Gastrocnemius medialis (tissue), 4 donors: ENCODE data around the gene ZBTB20. TPM values are rescaled to one million over a fixed set of nuclear protein-coding genes. Genes with fewer than 3 reads are reported as not detected.

Experiments
- ATAC-seq, 2 donors: fragments of 150-250 bp; one replicate each; pipeline ENCODE4 v1.9.1; 2016
- DNase-seq, 2 donors: peaks; one replicate each; pipeline ENCODE4 v3.0.0-alpha.2; 2019
- H3K27ac ChIP-seq, 4 donors: fragments of 200-600 bp; sonication (generic); 1 replicate in 1 of 4; 2 replicates in 3 of 4; pipeline ENCODE4 v1.5.1; 2016 to 2018; ENCODE audit warnings: mild to moderate bottlenecking in 2 of 4, moderate library complexity in 1 of 4
- H3K27me3 ChIP-seq, 3 donors: fragments of 200-600 bp; sonication (generic) in 2 of 3; 1 replicate in 1 of 3; 2 replicates in 2 of 3; pipeline versions ENCODE4 v1.5.1 to v1.6.0; 2016 to 2019; ENCODE audit warnings: mild to moderate bottlenecking in 1 of 3, moderate library complexity in 1 of 3
- H3K36me3 ChIP-seq, 2 donors: fragments of 200-600 bp; sonication (generic) in 1 of 2; one replicate each; pipeline ENCODE4 v1.5.1; 2017 to 2018
- H3K4me1 ChIP-seq, 2 donors: fragments of 200-600 bp; sonication (generic) in 1 of 2; one replicate each; pipeline ENCODE4 v1.5.1; 2016 to 2017; ENCODE audit warnings: mild to moderate bottlenecking in 2 of 2
- H3K4me3 ChIP-seq, 4 donors: fragments of 200-600 bp; sonication (generic) in 3 of 4; 1 replicate in 1 of 4; 2 replicates in 3 of 4; pipeline ENCODE4 v1.5.1; 2016 to 2019; ENCODE audit warnings: mild to moderate bottlenecking in 2 of 4
- H3K9me3 ChIP-seq, 3 donors: fragments of 200-600 bp; sonication (generic) in 2 of 3; 1 replicate in 1 of 3; 2 replicates in 2 of 3; pipeline ENCODE4 v1.5.1; 2016 to 2019
- POLR2A ChIP-seq, 2 donors: fragments of 450-650 bp; IDR thresholded peaks; one replicate each; pipeline ENCODE4 v1.6.1; 2017; ENCODE audit warnings: antibody characterized with exemption in 2 of 2, mild to moderate bottlenecking in 2 of 2, moderate library complexity in 2 of 2
- in situ Hi-C, 4 donors: fragments of 200-750 bp; cut with MboI; loops; one replicate each; pipeline versions ENCODE4 v1.15.0 to v1.8.0; 2017; ENCODE audit warnings: low sequenced_read_pairs in 4 of 4
- intact Hi-C: fragments of 100-400 bp; cut with DNase I; formaldehyde crosslinking; loops from one replicate; pipeline ENCODE4 v1.15.1; 2023; ENCODE audit warnings: low total_unique reads
- total RNA-seq, 4 donors: library from RNA; depleted of rRNA; stranded (reverse); fragments of >200 nt; gene quantifications; one replicate each; pipeline versions ENCODE4 v1.1.0 to v1.2.3, GENCODE V29; 2016
- TF ChIP-seq, protein P1 (sequence below), 5 experiments: fragments of 450-650 bp in 3 of 5; fragments of 200-600 bp in 2 of 5; sonication (generic) in 2 of 5; IDR thresholded peaks in 4 of 5; conservative IDR thresholded peaks in 1 of 5; 1 replicate in 4 of 5; 2 replicates in 1 of 5; pipeline ENCODE4 v1.5.1; 2016 to 2019; ENCODE audit warnings: antibody characterized with exemption in 5 of 5, mild to moderate bottlenecking in 3 of 5, moderate library complexity in 3 of 5

ZBTB20 gene
- total RNA-seq, 4 donors from 2014 or later = 47.6 to 86.5 (median 69.0) TPM

DNA sequence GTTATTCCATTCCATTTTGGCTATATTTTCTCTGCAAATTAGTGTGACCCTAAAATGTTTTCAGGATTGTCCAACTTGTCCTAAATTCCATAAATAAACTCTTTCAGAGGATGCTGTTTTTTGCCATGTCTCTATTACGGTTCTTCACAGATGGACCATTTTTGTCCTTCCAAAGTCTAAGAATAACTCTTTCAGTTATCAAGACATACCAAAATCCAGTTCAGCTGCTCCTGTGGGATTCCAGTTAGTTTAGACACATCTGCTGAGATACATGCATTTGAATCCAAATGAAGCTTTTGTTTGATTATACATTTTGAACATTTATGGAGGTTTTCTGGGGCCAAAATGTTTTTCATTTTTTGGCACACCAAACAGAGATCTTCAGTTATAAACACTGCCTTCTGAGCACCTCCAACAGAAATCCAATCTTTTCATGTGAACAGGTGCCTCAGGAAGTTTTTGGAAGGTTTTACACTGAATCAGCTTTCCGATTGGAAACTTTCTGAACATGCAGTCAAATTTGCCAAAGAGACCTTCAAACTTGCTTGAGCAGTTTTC lies 772.6 kb downstream of the ZBTB20 start:
- H3K4me1 ChIP-seq = peaks cover 74 to 79% of the 10 kb centered on the region in 2 donors
- ATAC-seq = no peak
- H3K9me3 ChIP-seq = no peaks in the 10 kb centered on the region
- no peak overlapping the region for H3K4me3 ChIP-seq
- intact Hi-C loops (no loop called here), in situ Hi-C loops (loop anchor here in 1 of 4 donors (25.0 kb wide), 1 partner anchor 788 kb away; no protein-coding TSS in a partner anchor)
- no peak for TF ChIP-seq POLR2A (IDR thresholded peaks at IDR 0.05)
- TF ChIP-seq, protein P1, sequence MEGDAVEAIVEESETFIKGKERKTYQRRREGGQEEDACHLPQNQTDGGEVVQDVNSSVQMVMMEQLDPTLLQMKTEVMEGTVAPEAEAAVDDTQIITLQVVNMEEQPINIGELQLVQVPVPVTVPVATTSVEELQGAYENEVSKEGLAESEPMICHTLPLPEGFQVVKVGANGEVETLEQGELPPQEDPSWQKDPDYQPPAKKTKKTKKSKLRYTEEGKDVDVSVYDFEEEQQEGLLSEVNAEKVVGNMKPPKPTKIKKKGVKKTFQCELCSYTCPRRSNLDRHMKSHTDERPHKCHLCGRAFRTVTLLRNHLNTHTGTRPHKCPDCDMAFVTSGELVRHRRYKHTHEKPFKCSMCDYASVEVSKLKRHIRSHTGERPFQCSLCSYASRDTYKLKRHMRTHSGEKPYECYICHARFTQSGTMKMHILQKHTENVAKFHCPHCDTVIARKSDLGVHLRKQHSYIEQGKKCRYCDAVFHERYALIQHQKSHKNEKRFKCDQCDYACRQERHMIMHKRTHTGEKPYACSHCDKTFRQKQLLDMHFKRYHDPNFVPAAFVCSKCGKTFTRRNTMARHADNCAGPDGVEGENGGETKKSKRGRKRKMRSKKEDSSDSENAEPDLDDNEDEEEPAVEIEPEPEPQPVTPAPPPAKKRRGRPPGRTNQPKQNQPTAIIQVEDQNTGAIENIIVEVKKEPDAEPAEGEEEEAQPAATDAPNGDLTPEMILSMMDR (IDR thresholded peaks at IDR 0.05 in 4 of 5, conservative IDR thresholded peaks at IDR 0.05 in 1 of 5) = no peak
- no peak for DNase-seq
- no peaks in the 10 kb centered on the region for H3K36me3 ChIP-seq
- H3K27me3 ChIP-seq = no peaks in the 10 kb centered on the region
- peak overlapping the region; percentile 33 to 87 (median 52) for H3K27ac ChIP-seq

DNA sequence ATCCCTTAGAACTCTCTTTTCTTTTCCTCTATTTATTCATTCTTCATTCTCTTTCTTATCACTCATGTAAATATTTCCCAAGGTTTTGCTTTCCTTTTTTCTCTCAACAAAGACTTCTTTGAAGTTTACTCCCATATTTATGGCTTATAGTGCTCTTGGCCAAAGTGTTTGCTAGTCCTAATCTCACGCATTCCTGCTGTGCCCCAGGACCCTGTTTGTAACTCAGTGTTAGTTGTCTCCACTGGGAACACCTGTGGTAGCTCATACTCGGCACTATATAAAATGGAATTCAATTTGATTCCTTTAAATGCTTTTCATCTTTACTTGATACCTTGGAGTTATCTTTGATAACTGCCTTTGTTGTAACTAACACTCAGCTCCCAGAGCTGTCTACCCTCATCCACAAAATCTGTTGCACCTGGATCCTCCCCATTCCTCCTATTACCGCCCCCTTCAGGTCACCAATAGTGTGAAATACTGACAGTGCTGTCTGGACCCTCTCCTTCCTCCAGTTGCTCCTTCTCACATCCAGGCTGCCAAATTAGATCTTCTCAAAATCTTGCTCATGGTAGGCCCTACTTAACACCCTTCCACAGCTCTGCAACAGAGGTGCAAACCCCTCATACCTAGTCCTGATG lies 776.4 kb downstream of the ZBTB20 start:
- H3K4me3 ChIP-seq = no peak overlapping the region
- ATAC-seq = no peak
- DNase-seq = no peak
- no peaks in the 10 kb centered on the region for H3K27me3 ChIP-seq
- no peak for TF ChIP-seq POLR2A (IDR thresholded peaks at IDR 0.05)
- TF ChIP-seq, protein P1 (IDR thresholded peaks at IDR 0.05 in 4 of 5, conservative IDR thresholded peaks at IDR 0.05 in 1 of 5) = no peak
- peak overlapping the region; percentile 46 to 83 (median 67) for H3K27ac ChIP-seq
- no peaks in the 10 kb centered on the region for H3K36me3 ChIP-seq
- in situ Hi-C loops = loop anchor here in 1 of 4 donors (25.0 kb wide), 1 partner anchor 792 kb away; no protein-coding TSS in a partner anchor
- H3K4me1 ChIP-seq = peaks cover 60 to 76% of the 10 kb centered on the region in 2 donors
- intact Hi-C loops = no loop called here
- no peaks in the 10 kb centered on the region for H3K9me3 ChIP-seq

DNA sequence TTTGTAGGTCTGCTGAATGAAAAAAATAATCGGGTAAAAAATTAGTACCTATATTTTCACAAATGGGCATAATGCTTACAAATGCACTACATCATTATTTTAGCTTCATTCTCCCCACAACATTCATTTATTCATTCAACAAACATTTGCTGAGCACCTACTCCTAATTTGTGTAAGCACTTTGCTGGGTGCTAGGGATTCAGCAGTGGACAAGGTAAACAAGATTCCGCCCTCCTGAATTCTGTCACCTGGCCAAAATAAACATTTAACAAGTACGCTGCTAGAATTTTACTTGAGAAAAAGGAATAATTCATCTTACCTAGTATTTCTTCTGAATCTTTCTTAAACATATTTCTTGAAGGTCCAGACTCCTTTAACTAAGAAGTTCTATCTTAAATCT lies 781.2 kb downstream of the ZBTB20 start:
- H3K27ac ChIP-seq = peak overlapping the region; percentile 79 to 83 (median 81)
- in situ Hi-C loops = loop anchor here in 1 of 4 donors (25.0 kb wide), 1 partner anchor 796 kb away; no protein-coding TSS in a partner anchor
- intact Hi-C loops = loop anchor here (5.0 to 10.0 kb wide), 4 partner anchors 141 to 789 kb away; no protein-coding TSS in a partner anchor

DNA sequence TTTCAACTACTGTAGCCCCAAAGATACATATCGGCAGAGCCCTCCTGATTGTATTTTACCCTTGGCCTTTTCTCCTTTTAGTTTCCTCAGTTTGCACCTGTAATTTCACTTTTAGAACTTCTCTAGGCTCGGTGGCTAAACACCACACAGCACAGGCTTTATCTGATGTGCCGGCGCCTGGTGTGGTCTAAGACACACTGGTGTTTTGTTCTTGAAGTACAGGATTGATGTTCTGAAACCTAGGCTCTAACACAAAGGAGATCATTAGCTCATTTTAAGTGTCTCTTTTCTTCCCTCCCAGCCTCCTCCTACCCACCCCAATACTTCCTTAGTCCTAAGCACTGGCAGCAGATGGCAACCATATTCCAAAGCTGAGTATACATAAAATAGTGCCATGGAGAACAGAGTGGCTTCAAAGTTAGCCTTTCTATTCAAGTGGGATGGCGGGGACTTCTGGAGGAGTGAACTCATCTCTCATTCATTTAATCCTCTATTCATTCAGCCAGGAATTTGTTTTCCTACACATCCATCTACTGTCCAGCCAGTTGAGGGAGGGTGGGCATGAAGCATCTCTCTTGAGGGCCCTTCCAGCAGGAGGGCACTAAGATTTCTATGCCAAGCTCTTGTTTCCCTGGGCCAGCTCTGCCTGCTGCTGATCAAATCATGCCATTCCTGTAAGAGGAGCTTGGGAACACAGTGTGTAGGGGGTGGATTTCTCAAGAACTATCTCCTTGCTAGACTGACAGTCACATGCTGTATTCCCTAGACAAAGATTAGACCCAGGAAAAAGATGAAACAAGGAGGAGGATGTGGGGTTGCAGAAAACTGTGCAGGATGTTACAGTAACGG lies 782.1 kb downstream of the ZBTB20 start:
- Histone ChIP-seq H3K27ac (peak overlapping the region; percentile 79 to 83 (median 81)), H3K4me3 (no peak overlapping the region), H3K4me1 (peaks cover 57 to 64% of the 10 kb centered on the region in 2 donors), H3K36me3 (no peaks in the 10 kb centered on the region), H3K9me3 (no peaks in the 10 kb centered on the region), H3K27me3 (no peaks in the 10 kb centered on the region)
- TF ChIP-seq, protein P1 (IDR thresholded peaks at IDR 0.05 in 4 of 5, conservative IDR thresholded peaks at IDR 0.05 in 1 of 5) = no peak
- TF ChIP-seq POLR2A (IDR thresholded peaks at IDR 0.05) = no peak
- in situ Hi-C loops = loop anchor here in 1 of 4 donors (25.0 kb wide), 1 partner anchor 797 kb away; no protein-coding TSS in a partner anchor
- DNase-seq (peak; percentile 56 to 70), ATAC-seq (peak; percentile 94 to 95)
- intact Hi-C loops = loop anchor here (5.0 to 10.0 kb wide), 4 partner anchors 142 to 790 kb away; no protein-coding TSS in a partner anchor

More for the DNA sequence above, 781.2 kb downstream of the ZBTB20 start:
- H3K4me1 ChIP-seq = peaks cover 57 to 69% of the 10 kb centered on the region in 2 donors
- H3K27me3 ChIP-seq = no peaks in the 10 kb centered on the region
- no peak for TF ChIP-seq POLR2A (IDR thresholded peaks at IDR 0.05)
- TF ChIP-seq, protein P1 (IDR thresholded peaks at IDR 0.05 in 4 of 5, conservative IDR thresholded peaks at IDR 0.05 in 1 of 5) = no peak
- no peaks in the 10 kb centered on the region for H3K9me3 ChIP-seq
- no peaks in the 10 kb centered on the region for H3K36me3 ChIP-seq
- no peak overlapping the region for H3K4me3 ChIP-seq
- no peak for DNase-seq
- no peak for ATAC-seq
